Gastrocnemius medialis (tissue), 4 donors: ENCODE results near the gene VRK3.

Experiments used
- CTCF ChIP-seq, 5 experiments: fragments of 450-650 bp in 3 of 5; fragments of 200-600 bp in 2 of 5; sonication (generic) in 2 of 5; IDR thresholded peaks in 4 of 5; conservative IDR thresholded peaks in 1 of 5; 1 replicate in 4 of 5; 2 replicates in 1 of 5; pipeline ENCODE4 v1.5.1; 2016 to 2019; ENCODE audit warnings: antibody characterized with exemption in 5 of 5, mild to moderate bottlenecking in 3 of 5, moderate library complexity in 3 of 5
- POLR2A ChIP-seq, 2 donors: fragments of 450-650 bp; IDR thresholded peaks; one replicate each; pipeline ENCODE4 v1.6.1; 2017; ENCODE audit warnings: antibody characterized with exemption in 2 of 2, mild to moderate bottlenecking in 2 of 2, moderate library complexity in 2 of 2

GRCh38 chr19:49968279-49968922 lies 56.8 kb downstream of the VRK3 start:
- TF ChIP-seq CTCF (IDR thresholded peaks at IDR 0.05 in 4 of 5, conservative IDR thresholded peaks at IDR 0.05 in 1 of 5) (no peak), POLR2A (IDR thresholded peaks at IDR 0.05) (no peak)
